Esophagus squamous epithelium (tissue), 5 donors: ENCODE measurements around the gene PDE5A. TPM values are rescaled to one million over a fixed set of nuclear protein-coding genes. Genes with fewer than 3 reads are reported as not detected.

ENCODE experiments used
- DNase-seq: peaks from one replicate; lab custom pipeline; 2025; lab: John Stamatoyannopoulos, UW
- H3K27ac ChIP-seq, 4 donors: fragments of 200-600 bp; sonication (generic); one replicate each; pipeline ENCODE4 v1.5.1; 2016 to 2019; ENCODE audit warnings: mild to moderate bottlenecking in 1 of 4
- H3K27me3 ChIP-seq, 4 donors: fragments of 200-600 bp; sonication (generic); 1 replicate in 3 of 4; 2 replicates in 1 of 4; pipeline versions ENCODE4 v1.5.1 to v1.6.0; 2017 to 2021; ENCODE audit warnings: antibody characterized with exemption in 1 of 4
- H3K36me3 ChIP-seq, 3 donors: fragments of 200-600 bp; sonication (generic); one replicate each; pipeline ENCODE4 v1.5.1; 2016 to 2019
- H3K4me1 ChIP-seq, 3 donors: fragments of 200-600 bp; sonication (generic); one replicate each; pipeline ENCODE4 v1.5.1; 2017 to 2019
- H3K4me3 ChIP-seq, 4 donors: fragments of 200-600 bp; sonication (generic); 1 replicate in 3 of 4; 2 replicates in 1 of 4; pipeline ENCODE4 v1.5.1; 2016 to 2019; ENCODE audit warnings: mild to moderate bottlenecking in 2 of 4, moderate library complexity in 1 of 4
- H3K9me3 ChIP-seq, 3 donors: fragments of 200-600 bp; sonication (generic); one replicate each; pipeline ENCODE4 v1.5.1; 2016 to 2019
- CTCF ChIP-seq, 6 experiments: fragments of 450-650 bp in 4 of 6; fragments of 200-600 bp in 2 of 6; sonication (generic) in 2 of 6; IDR thresholded peaks; one replicate each; pipeline ENCODE4 v1.5.1; 2016 to 2019; ENCODE audit warnings: antibody characterized with exemption in 6 of 6, mild to moderate bottlenecking in 4 of 6, moderate library complexity in 4 of 6
- POLR2A ChIP-seq, 4 donors: fragments of 450-650 bp; IDR thresholded peaks; one replicate each; pipeline ENCODE4 v1.6.1; 2017; ENCODE audit warnings: antibody characterized with exemption in 4 of 4, mild to moderate bottlenecking in 4 of 4, moderate library complexity in 3 of 4
- WGBS, 2 donors: methylation state at CpG; one replicate each; pipeline ENCODE4 v1.1.5; 2018; 5-methylcytosine and 5-hydroxymethylcytosine counted together
- intact Hi-C: fragments of 100-400 bp; cut with DNase I; formaldehyde crosslinking; loops from one replicate; pipeline ENCODE4 v1.15.0; 2022
- total RNA-seq, 4 donors: library from RNA; depleted of rRNA; stranded (reverse); fragments of >200 nt; gene quantifications; one replicate each; pipeline ENCODE4 v1.1.0, GENCODE V29; 2016
- donor health status: DM: yes; HTN: yes; CAD: no.

Gene PDE5A
- total RNA-seq, 4 donors from 2014 or later: 1.9 to 26.7 (median 6.0) TPM

DNA sequence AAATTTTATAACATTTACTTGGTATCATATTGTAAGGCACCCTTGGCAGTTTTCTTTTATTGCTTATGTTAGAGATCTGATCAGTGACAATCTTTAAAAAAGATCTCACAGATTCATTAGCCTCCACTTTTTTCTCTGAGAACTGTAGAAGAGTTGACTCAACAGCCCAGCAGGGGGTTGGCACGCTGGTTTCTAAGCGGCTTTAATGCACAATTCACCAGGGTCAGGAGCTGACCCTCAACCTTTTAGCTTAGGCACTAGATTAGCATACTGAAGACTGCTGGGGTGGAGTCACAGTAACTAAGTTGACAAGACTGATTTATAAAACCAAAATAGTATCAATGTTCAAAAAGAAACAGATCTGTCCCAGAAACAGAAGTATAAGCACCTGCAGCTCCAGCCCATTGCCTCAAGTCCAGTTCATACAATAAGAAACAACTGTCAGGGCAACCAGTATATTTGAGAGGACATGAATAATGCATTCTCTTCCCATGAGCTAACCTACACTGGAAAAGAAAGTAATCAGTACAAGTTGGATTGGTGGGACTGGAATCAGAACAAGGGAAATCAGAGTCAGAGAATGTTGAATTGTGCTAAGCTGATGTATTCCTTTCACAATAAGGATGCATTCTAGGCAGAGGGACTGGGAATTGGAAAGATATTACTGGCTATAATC, 77.6 kb downstream of the PDE5A start:
- DNase-seq: no peak
- intact Hi-C loops: loop anchor here (10.0 kb wide), 1 partner anchor 74 kb away; the partner anchor contains the start of gene PDE5A
- no peak overlapping the region for H3K4me3 ChIP-seq
- 79% methylated on average over 2 of the region's 2 CpGs for WGBS, 2 donors
- peaks cover 0 to 8% (median 0%) of the 10 kb centered on the region in 3 donors for H3K36me3 ChIP-seq
- no peak for TF ChIP-seq POLR2A (IDR thresholded peaks at IDR 0.05)
- no peak for TF ChIP-seq CTCF (IDR thresholded peaks at IDR 0.05)
- no peaks in the 10 kb centered on the region for H3K4me1 ChIP-seq
- H3K27ac ChIP-seq: peak overlapping the region in 1 of 4 donors; percentile 3
- no peaks in the 10 kb centered on the region for H3K27me3 ChIP-seq
- H3K9me3 ChIP-seq: no peaks in the 10 kb centered on the region

GRCh38 chr4:119549639-119550038, 79.0 kb downstream of the PDE5A start:
- no peaks in the 10 kb centered on the region for H3K4me1 ChIP-seq
- H3K9me3 ChIP-seq: no peaks in the 10 kb centered on the region
- WGBS, 2 donors: 74 to 75% methylated on average over 3 of the region's 3 CpGs
- intact Hi-C loops: loop anchor here (10.0 kb wide), 1 partner anchor 75 kb away; the partner anchor contains the start of gene PDE5A
- peak overlapping the region in 1 of 4 donors; percentile 5 for H3K27ac ChIP-seq
- TF ChIP-seq CTCF (IDR thresholded peaks at IDR 0.05) (no peak), POLR2A (IDR thresholded peaks at IDR 0.05) (no peak)
- no peak for DNase-seq
- H3K27me3 ChIP-seq: no peaks in the 10 kb centered on the region
- peaks cover 0 to 8% (median 0%) of the 10 kb centered on the region in 3 donors for H3K36me3 ChIP-seq
- no peak overlapping the region for H3K4me3 ChIP-seq

GRCh38 chr4:119543779-119544178, 84.8 kb downstream of the PDE5A start:
- Histone ChIP-seq H3K9me3 (no peaks in the 10 kb centered on the region), H3K27me3 (no peaks in the 10 kb centered on the region), H3K4me1 (peaks cover 0 to 12% (median 0%) of the 10 kb centered on the region in 3 donors), H3K4me3 (no peak overlapping the region), H3K36me3 (no peaks in the 10 kb centered on the region), H3K27ac (peak overlapping the region in 2 of 4 donors; percentile 18 to 71)
- TF ChIP-seq POLR2A (IDR thresholded peaks at IDR 0.05): no peak
- no peak for TF ChIP-seq CTCF (IDR thresholded peaks at IDR 0.05)
- intact Hi-C loops: no loop called here
- DNase-seq: no peak
- WGBS, 2 donors: 77 to 78% methylated on average over 4 of the region's 4 CpGs

- H3K4me3 ChIP-seq: no peak overlapping the region
- peaks cover 0 to 12% (median 0%) of the 10 kb centered on the region in 3 donors for H3K4me1 ChIP-seq
- WGBS, 2 donors: 79 to 90% methylated on average over 1 of the region's 1 CpG
- no peaks in the 10 kb centered on the region for H3K9me3 ChIP-seq
- intact Hi-C loops: no loop called here
- no peak for TF ChIP-seq CTCF (IDR thresholded peaks at IDR 0.05)
- no peak for TF ChIP-seq POLR2A (IDR thresholded peaks at IDR 0.05)
- H3K36me3 ChIP-seq: no peaks in the 10 kb centered on the region
- DNase-seq: no peak
- peak overlapping the region in 2 of 4 donors; percentile 18 to 71 for H3K27ac ChIP-seq
- H3K27me3 ChIP-seq: no peaks in the 10 kb centered on the region
These were observed 85.4 kb downstream of the PDE5A start for GRCh38 chr4:119543187-119543586.

- H3K4me3 ChIP-seq: no peak overlapping the region
- intact Hi-C loops: no loop called here
- 38 to 55% methylated on average over 1 of the region's 1 CpG for WGBS, 2 donors
- peaks cover 0 to 25% (median 0%) of the 10 kb centered on the region in 3 donors for H3K4me1 ChIP-seq
- no peaks in the 10 kb centered on the region for H3K9me3 ChIP-seq
- no peaks in the 10 kb centered on the region for H3K36me3 ChIP-seq
- H3K27me3 ChIP-seq: no peaks in the 10 kb centered on the region
- DNase-seq: no peak
- TF ChIP-seq CTCF (IDR thresholded peaks at IDR 0.05) (no peak), POLR2A (IDR thresholded peaks at IDR 0.05) (no peak)
- H3K27ac ChIP-seq: no peak overlapping the region
These were observed 88.4 kb downstream of the PDE5A start for GRCh38 chr4:119540249-119540648.
